GM23338 (cell line): ENCODE measurements around the gene CABP4. TPM values are rescaled to one million over a fixed set of nuclear protein-coding genes. Genes with fewer than 3 reads are reported as not detected.
A peak's percentile ranks its signal among the peaks of the same experiment; 100 is the strongest.

Source experiments
- ATAC-seq: fragments of 200-7000 bp; cut with Tn5 transposase; 3 replicates; pipeline ENCODE4 v1.9.1; 2020
- DNase-seq: peaks from one replicate; pipeline ENCODE4 v3.0.0-alpha.2; 2015; ENCODE audit warnings: low spot score
- H2AFZ ChIP-seq: fragments of 200-600 bp; sonication (generic); 2 replicates; pipeline ENCODE4 v1.8.0; 2016; ENCODE audit warnings: antibody characterized with exemption, mild to moderate bottlenecking, moderate library complexity
- H3F3A ChIP-seq: fragments of 200-600 bp; sonication (generic); replicated peaks from 2 replicates; pipeline ENCODE4 v1.8.0; 2017; ENCODE audit warnings: antibody characterized with exemption, mixed run types, low read depth
- H3K27ac ChIP-seq: fragments of 200-600 bp; sonication (generic); 2 replicates; pipeline ENCODE4 v1.6.1; 2016; ENCODE audit warnings: low read depth
- H3K27me3 ChIP-seq: fragments of 200-600 bp; sonication (generic); 2 replicates; pipeline ENCODE4 v1.8.0; 2016; ENCODE audit warnings: mild to moderate bottlenecking, mixed run types, moderate library complexity; ENCODE audit not compliant: insufficient read depth
- H3K36me3 ChIP-seq: fragments of 200-600 bp; sonication (generic); 2 replicates; pipeline ENCODE4 v1.8.0; 2016; ENCODE audit warnings: mild to moderate bottlenecking; ENCODE audit not compliant: insufficient read depth
- H3K4me1 ChIP-seq: fragments of 200-600 bp; sonication (generic); 2 replicates; pipeline ENCODE4 v1.8.0; 2016; ENCODE audit warnings: mild to moderate bottlenecking, moderate library complexity; ENCODE audit not compliant: insufficient read depth
- H3K4me2 ChIP-seq: fragments of 200-600 bp; sonication (generic); 2 replicates; pipeline ENCODE4 v1.7.1; 2017; ENCODE audit warnings: mixed run types
- H3K4me3 ChIP-seq: fragments of 200-600 bp; sonication (generic); 2 replicates; pipeline ENCODE4 v1.6.1; 2016; ENCODE audit warnings: mixed run types
- H3K79me2 ChIP-seq: fragments of 200-600 bp; sonication (generic); replicated peaks from 2 replicates; pipeline ENCODE4 v1.8.0; 2017; ENCODE audit warnings: mild to moderate bottlenecking; ENCODE audit not compliant: insufficient read depth
- H3K9me2 ChIP-seq: fragments of 200-600 bp; sonication (generic); 2 replicates; pipeline ENCODE4 v1.8.0; 2017; ENCODE audit not compliant: insufficient read depth
- H4K20me1 ChIP-seq: fragments of 200-600 bp; sonication (generic); replicated peaks from 2 replicates; pipeline ENCODE4 v1.8.0; 2017; ENCODE audit warnings: mild to moderate bottlenecking; ENCODE audit not compliant: insufficient read depth
- H3K27ac Mint-ChIP-seq: 2 replicates; pipeline ENCODE4 v1.8.0; 2020; ENCODE audit warnings: inconsistent platforms, mild to moderate bottlenecking, moderate library complexity, mixed read lengths
- H3K27me3 Mint-ChIP-seq: 3 replicates; pipeline ENCODE4 v1.8.0; 2022; ENCODE audit warnings: low read depth, mild to moderate bottlenecking, moderate library complexity, mixed read lengths, inconsistent platforms; ENCODE audit not compliant: insufficient read depth, poor library complexity
- H3K36me3 Mint-ChIP-seq: 3 replicates; pipeline ENCODE4 v1.8.0; 2021; ENCODE audit warnings: low read depth, mild to moderate bottlenecking, inconsistent platforms, moderate library complexity, mixed read lengths
- H3K4me1 Mint-ChIP-seq: 3 replicates; pipeline ENCODE4 v1.8.0; 2020; ENCODE audit warnings: mild to moderate bottlenecking, inconsistent platforms, mixed read lengths
- H3K4me3 Mint-ChIP-seq: 3 replicates; pipeline ENCODE4 v1.8.0; 2021; ENCODE audit warnings: moderate library complexity, mild to moderate bottlenecking, inconsistent platforms, mixed read lengths
- H3K9me3 Mint-ChIP-seq: 3 replicates; pipeline ENCODE4 v1.8.0; 2020; ENCODE audit warnings: moderate library complexity, mild to moderate bottlenecking, inconsistent platforms, mixed read lengths
- CREB1 ChIP-seq: fragments of 250-450 bp; sonication (Bioruptor Pico); IDR thresholded peaks from 2 replicates; pipeline ENCODE4 v1.5.0; 2020; ENCODE audit warnings: low read depth, mild to moderate bottlenecking, moderate library complexity
- CTCF ChIP-seq, 2 experiments: fragments of 200-600 bp in 1 of 2; sonication (generic) in 1 of 2; conservative IDR thresholded peaks; 2 replicates each; pipeline versions ENCODE4 v1.5.1 to v1.6.1; 2016 to 2017; ENCODE audit warnings: antibody characterized with exemption in 2 of 2, low read depth in 2 of 2, mild to moderate bottlenecking in 2 of 2, moderate library complexity in 1 of 2
- POLR2AphosphoS5 ChIP-seq: IDR thresholded peaks from 2 replicates; pipeline ENCODE4 v1.6.1; 2016; ENCODE audit warnings: antibody characterized with exemption, low read depth
- ZNF331 ChIP-seq: fragments of 250-450 bp; sonication (Bioruptor Pico); IDR thresholded peaks from 2 replicates; pipeline ENCODE4 v1.5.0; 2020; ENCODE audit warnings: low read depth, mild to moderate bottlenecking, moderate library complexity
- microRNA-seq: library from miRNA; unstranded; fragments of <30 nt; microRNA quantifications from one replicate; pipeline ENCODE4, GENCODE V29; 2017
- polyA plus RNA-seq: library from polyadenylated mRNA; unstranded; fragments of >200 nt; fragmentation: Nextera tagmentation; extraction: Ambion mirVana; gene quantifications from 2 replicates; pipeline ENCODE4 v1.2.1, GENCODE V29; 2016
- small RNA-seq: library from RNA; depleted of rRNA; stranded (forward); fragments of <200 nt; gene quantifications from one replicate; pipeline ENCODE3, GENCODE V24; 2014; ENCODE audit warnings: low replicate concordance
- total RNA-seq: library from RNA; depleted of rRNA; stranded (reverse); fragments of >200 nt; shearing (Covaris generic); gene quantifications from 2 replicates; pipeline ENCODE4 v1.2.3, GENCODE V29; 2014; rRNA removed

The CABP4 gene
- total and polyA plus RNA-seq, 2 experiments from 2014 or later = 0.28 TPM; not detected in 1

GRCh38 chr11:67508486-67509121 lies 53.5 kb downstream of the CABP4 start:
- Histone ChIP-seq H3K27me3 (no peaks in the 10 kb centered on the region; the same call in 1 of the 2 replicates), H3K79me2 (peaks cover 5% of the 10 kb centered on the region; the same call in 1 of the 2 replicates), H3K36me3 (no peaks in the 10 kb centered on the region), H3K9me2 (no peaks in the 10 kb centered on the region), H3K27ac (peak overlapping the region; percentile 73; the same call in 1 of the 2 replicates), H2AFZ (peak overlapping the region; percentile 94), H3K4me3 (peak overlapping the region; percentile 71), H3F3A (peaks cover 16% of the 10 kb centered on the region; the same call in 1 of the 2 replicates), H3K4me1 (peaks cover 25% of the 10 kb centered on the region), H4K20me1 (peaks cover 7% of the 10 kb centered on the region), H3K4me2 (peak overlapping the region; percentile 95)
- Mint-ChIP-seq H3K27ac (peak overlapping the region; percentile 93), H3K27me3 (peaks cover 11% of the 10 kb centered on the region), H3K9me3 (peaks cover 3% of the 10 kb centered on the region; the same call in 1 of the 3 replicates), H3K36me3 (peaks cover 7% of the 10 kb centered on the region), H3K4me3 (peak overlapping the region; percentile 73), H3K4me1 (peaks cover 20% of the 10 kb centered on the region)
- peak; percentile 99 for DNase-seq
- peak; percentile 6 for ATAC-seq
- TF ChIP-seq ZNF331 (CRISPR knock-in tag) (no peak), POLR2AphosphoS5 (peak; percentile 41; the same call in 1 of the 2 replicates), CTCF (conservative IDR thresholded peaks at IDR 0.05; ENCODE audit: low read depth in 2 of 2) (no peak), CREB1 (CRISPR knock-in tag) (peak; percentile 94)

- peaks cover 5% of the 10 kb centered on the region for H4K20me1 ChIP-seq
- ATAC-seq = no peak
- Mint-ChIP-seq H3K27me3 (peaks cover 11% of the 10 kb centered on the region), H3K4me3 (peak overlapping the region; percentile 73), H3K27ac (no peak overlapping the region), H3K9me3 (peaks cover 3% of the 10 kb centered on the region; the same call in 1 of the 3 replicates), H3K36me3 (peaks cover 7% of the 10 kb centered on the region), H3K4me1 (peaks cover 19% of the 10 kb centered on the region)
- peaks cover 16% of the 10 kb centered on the region; the same call in 1 of the 2 replicates for H3F3A ChIP-seq
- no peak for DNase-seq
- TF ChIP-seq CREB1 (CRISPR knock-in tag) = no peak
- H3K4me2 ChIP-seq = no peak overlapping the region
- no peaks in the 10 kb centered on the region for H3K9me2 ChIP-seq
- H3K27me3 ChIP-seq = no peaks in the 10 kb centered on the region
- H3K36me3 ChIP-seq = no peaks in the 10 kb centered on the region
- peaks cover 5% of the 10 kb centered on the region; the same call in 1 of the 2 replicates for H3K79me2 ChIP-seq
- peaks cover 22% of the 10 kb centered on the region for H3K4me1 ChIP-seq
- H3K27ac ChIP-seq = no peak overlapping the region
- H2AFZ ChIP-seq = no peak overlapping the region
- H3K4me3 ChIP-seq = no peak overlapping the region
Measured at GRCh38 chr11:67510023-67510345, 54.8 kb downstream of the CABP4 start.

Small RNAs within 50 kb of the gene (microRNA-seq; reads per million reads assigned to microRNA genes)
- not detected for gene MIR6752

Small RNAs within 50 kb of the gene (small RNA-seq; reads per million reads assigned to genes)
- gene MIR6752 = not detected

Other genes with a start within 250 kb of the CABP4 start
- gene GRK2, start 188.9 kb upstream of the CABP4 start, total RNA-seq = 62.2 and 72.5 TPM in 2 replicates
- 19.5 and 21.7 TPM in 2 replicates for gene GRK2, start 188.9 kb upstream of the CABP4 start, polyA plus RNA-seq
- gene ANKRD13D, start 166.1 kb upstream of the CABP4 start, total RNA-seq = 15.7 and 30.8 TPM in 2 replicates
- gene ANKRD13D, start 166.1 kb upstream of the CABP4 start, polyA plus RNA-seq = 19.5 and 20.3 TPM in 2 replicates
- gene SSH3, start 151.8 kb upstream of the CABP4 start, total RNA-seq = 40.0 and 45.8 TPM in 2 replicates
- 17.8 and 25.1 TPM in 2 replicates for gene SSH3, start 151.8 kb upstream of the CABP4 start, polyA plus RNA-seq
- gene POLD4, start 101.8 kb upstream of the CABP4 start, total RNA-seq = 15.9 and 23.0 TPM in 2 replicates
- 16.2 and 18.8 TPM in 2 replicates for gene POLD4, start 101.8 kb upstream of the CABP4 start, polyA plus RNA-seq
- gene CLCF1, start 81.8 kb upstream of the CABP4 start, total RNA-seq = 0.19 TPM in 1 of 2 replicates, not detected in the other
- gene CLCF1, start 81.8 kb upstream of the CABP4 start, polyA plus RNA-seq = 0.17 and 0.32 TPM in 2 replicates
- gene RAD9A, start 63.4 kb upstream of the CABP4 start, total RNA-seq = 13.9 and 16.5 TPM in 2 replicates
- gene RAD9A, start 63.4 kb upstream of the CABP4 start, polyA plus RNA-seq = 17.0 and 18.9 TPM in 2 replicates
- 227 and 237 TPM in 2 replicates for gene PPP1CA, start 53.5 kb upstream of the CABP4 start, total RNA-seq
- gene PPP1CA, start 53.5 kb upstream of the CABP4 start, polyA plus RNA-seq = 217 TPM in 2 replicates
- 0.31 and 0.35 TPM in 2 replicates for gene TBC1D10C, start 51.3 kb upstream of the CABP4 start, total RNA-seq
- 0.17 and 0.31 TPM in 2 replicates for gene TBC1D10C, start 51.3 kb upstream of the CABP4 start, polyA plus RNA-seq
- gene CARNS1, start 39.7 kb upstream of the CABP4 start, total RNA-seq = 0.27 and 0.76 TPM in 2 replicates
- 0.52 and 0.63 TPM in 2 replicates for gene CARNS1, start 39.7 kb upstream of the CABP4 start, polyA plus RNA-seq
- gene RPS6KB2, start 26.9 kb upstream of the CABP4 start, total RNA-seq = 41.3 and 48.2 TPM in 2 replicates
- gene RPS6KB2, start 26.9 kb upstream of the CABP4 start, polyA plus RNA-seq = 27.7 and 29.5 TPM in 2 replicates
- gene PTPRCAP, start 17.7 kb upstream of the CABP4 start, total RNA-seq = 0.85 and 3.5 TPM in 2 replicates
- 2.7 and 3.3 TPM in 2 replicates for gene PTPRCAP, start 17.7 kb upstream of the CABP4 start, polyA plus RNA-seq
- 77.5 and 91.1 TPM in 2 replicates for gene CORO1B, start 11.9 kb upstream of the CABP4 start, total RNA-seq
- 61.5 and 69.5 TPM in 2 replicates for gene CORO1B, start 11.9 kb upstream of the CABP4 start, polyA plus RNA-seq
- gene GPR152, start 2.6 kb upstream of the CABP4 start, total RNA-seq = not detected in 2 replicates
- not detected in 2 replicates for gene GPR152, start 2.6 kb upstream of the CABP4 start, polyA plus RNA-seq
- 61.4 and 101 TPM in 2 replicates for gene TMEM134, start 13.9 kb downstream of the CABP4 start, total RNA-seq
- gene TMEM134, start 13.9 kb downstream of the CABP4 start, polyA plus RNA-seq = 64.7 and 69.2 TPM in 2 replicates
- 22.1 and 29.1 TPM in 2 replicates for gene AIP, start 27.7 kb downstream of the CABP4 start, total RNA-seq
- 32.1 and 33.3 TPM in 2 replicates for gene AIP, start 27.7 kb downstream of the CABP4 start, polyA plus RNA-seq
- gene PITPNM1, start 50.0 kb downstream of the CABP4 start, total RNA-seq = 46.8 and 57.1 TPM in 2 replicates
- 8.7 and 9.1 TPM in 2 replicates for gene PITPNM1, start 50.0 kb downstream of the CABP4 start, polyA plus RNA-seq
- 39.8 and 48.6 TPM in 2 replicates for gene CDK2AP2, start 52.8 kb downstream of the CABP4 start, total RNA-seq
- gene CDK2AP2, start 52.8 kb downstream of the CABP4 start, polyA plus RNA-seq = 120 and 128 TPM in 2 replicates
- gene CABP2, start 68.1 kb downstream of the CABP4 start, total RNA-seq = not detected in 2 replicates
- gene CABP2, start 68.1 kb downstream of the CABP4 start, polyA plus RNA-seq = not detected in 2 replicates
- 1,021 and 1,776 TPM in 2 replicates for gene GSTP1, start 128.5 kb downstream of the CABP4 start, total RNA-seq
- 1,881 and 1,914 TPM in 2 replicates for gene GSTP1, start 128.5 kb downstream of the CABP4 start, polyA plus RNA-seq
- 202 and 241 TPM in 2 replicates for gene NDUFV1, start 151.6 kb downstream of the CABP4 start, total RNA-seq
- 98.6 and 104 TPM in 2 replicates for gene NDUFV1, start 151.6 kb downstream of the CABP4 start, polyA plus RNA-seq
- 5.0 and 6.6 TPM in 2 replicates for gene NUDT8, start 174.6 kb downstream of the CABP4 start, total RNA-seq
- 15.1 and 16.4 TPM in 2 replicates for gene NUDT8, start 174.6 kb downstream of the CABP4 start, polyA plus RNA-seq
- gene TBX10, start 184.4 kb downstream of the CABP4 start, total RNA-seq = 0.10 TPM in 1 of 2 replicates, not detected in the other
- gene TBX10, start 184.4 kb downstream of the CABP4 start, polyA plus RNA-seq = not detected in 2 replicates
- gene ACY3, start 195.4 kb downstream of the CABP4 start, total RNA-seq = 0.31 and 0.87 TPM in 2 replicates
- gene ACY3, start 195.4 kb downstream of the CABP4 start, polyA plus RNA-seq = not detected in 2 replicates
- gene ALDH3B2, start 219.3 kb downstream of the CABP4 start, total RNA-seq = not detected in 2 replicates
- not detected in 2 replicates for gene ALDH3B2, start 219.3 kb downstream of the CABP4 start, polyA plus RNA-seq